ENCODE results near the gene SLC26A1. TPM values are rescaled to one million over a fixed set of nuclear protein-coding genes. Genes with fewer than 3 reads are reported as not detected.
A peak's percentile ranks its signal among the peaks of the same experiment; 100 is the strongest.

The SLC26A1 gene
- total and polyA plus RNA-seq, 2 of the 13 experiments (the other 11 are each of a cell fraction or from before 2014, with no cell fraction given) = 5.4 to 22.9 TPM

- TF ChIP-seq ZHX2 (IDR thresholded peaks at IDR 0.05; ENCODE audit: low read depth) (no peak), ZHX2 (CRISPR knock-in tag; IDR thresholded peaks at IDR 0.05; ENCODE audit: borderline replicate concordance) (peak; percentile 44; the same call in 1 of the 2 replicates), SAFB2 (CRISPR knock-in tag; IDR thresholded peaks at IDR 0.05; ENCODE audit: borderline replicate concordance, low read depth) (0 out of 2 replicates have a peak, but pooled peaks have one; percentile 26), BRD4 (CRISPR knock-in tag; IDR thresholded peaks at IDR 0.05) (peak; percentile 32; the same call in 1 of the 2 replicates), SKI (IDR thresholded peaks at IDR 0.05; ENCODE audit: partially characterized antibody) (peak; percentile 27), RFXANK (CRISPR knock-in tag; IDR thresholded peaks at IDR 0.05) (no peak), ZNF713 (CRISPR knock-in tag; IDR thresholded peaks at IDR 0.05) (no peak), ZNF550 (CRISPR knock-in tag; IDR thresholded peaks at IDR 0.05; ENCODE audit: borderline replicate concordance) (no peak), ZNF547 (CRISPR knock-in tag; IDR thresholded peaks at IDR 0.05) (0 out of 2 replicates have a peak, but pooled peaks have one; percentile 17), ZNF589 (CRISPR knock-in tag; conservative IDR thresholded peaks at IDR 0.05) (peak; percentile 64; the same call in 1 of the 2 replicates), ZNF205 (CRISPR knock-in tag; IDR thresholded peaks at IDR 0.05) (no peak), ZNF841 (CRISPR knock-in tag; IDR thresholded peaks at IDR 0.05; ENCODE audit: borderline replicate concordance) (0 out of 2 replicates have a peak, but pooled peaks have one; percentile 29), CENPX (CRISPR knock-in tag; IDR thresholded peaks at IDR 0.05) (no peak), KDM5B (CRISPR knock-in tag; IDR thresholded peaks at IDR 0.05; ENCODE audit: borderline replicate concordance) (peak; percentile 23; the same call in 1 of the 2 replicates), HDAC1 (CRISPR knock-in tag; IDR thresholded peaks at IDR 0.05) (peak; percentile 40; the same call in 1 of the 2 replicates)
- TF ChIP-seq, protein P1, sequence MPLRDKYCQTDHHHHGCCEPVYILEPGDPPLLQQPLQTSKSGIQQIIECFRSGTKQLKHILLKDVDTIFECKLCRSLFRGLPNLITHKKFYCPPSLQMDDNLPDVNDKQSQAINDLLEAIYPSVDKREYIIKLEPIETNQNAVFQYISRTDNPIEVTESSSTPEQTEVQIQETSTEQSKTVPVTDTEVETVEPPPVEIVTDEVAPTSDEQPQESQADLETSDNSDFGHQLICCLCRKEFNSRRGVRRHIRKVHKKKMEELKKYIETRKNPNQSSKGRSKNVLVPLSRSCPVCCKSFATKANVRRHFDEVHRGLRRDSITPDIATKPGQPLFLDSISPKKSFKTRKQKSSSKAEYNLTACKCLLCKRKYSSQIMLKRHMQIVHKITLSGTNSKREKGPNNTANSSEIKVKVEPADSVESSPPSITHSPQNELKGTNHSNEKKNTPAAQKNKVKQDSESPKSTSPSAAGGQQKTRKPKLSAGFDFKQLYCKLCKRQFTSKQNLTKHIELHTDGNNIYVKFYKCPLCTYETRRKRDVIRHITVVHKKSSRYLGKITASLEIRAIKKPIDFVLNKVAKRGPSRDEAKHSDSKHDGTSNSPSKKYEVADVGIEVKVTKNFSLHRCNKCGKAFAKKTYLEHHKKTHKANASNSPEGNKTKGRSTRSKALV (CRISPR knock-in tag; IDR thresholded peaks at IDR 0.05) = 0 out of 2 replicates have a peak, but pooled peaks have one; percentile 14
- TF ChIP-seq, protein P2, sequence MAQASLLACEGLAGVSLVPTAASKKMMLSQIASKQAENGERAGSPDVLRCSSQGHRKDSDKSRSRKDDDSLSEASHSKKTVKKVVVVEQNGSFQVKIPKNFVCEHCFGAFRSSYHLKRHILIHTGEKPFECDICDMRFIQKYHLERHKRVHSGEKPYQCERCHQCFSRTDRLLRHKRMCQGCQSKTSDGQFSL (CRISPR knock-in tag; IDR thresholded peaks at IDR 0.05) = peak; percentile 39; the same call in 1 of the 2 replicates
- TF ChIP-seq, protein P3, sequence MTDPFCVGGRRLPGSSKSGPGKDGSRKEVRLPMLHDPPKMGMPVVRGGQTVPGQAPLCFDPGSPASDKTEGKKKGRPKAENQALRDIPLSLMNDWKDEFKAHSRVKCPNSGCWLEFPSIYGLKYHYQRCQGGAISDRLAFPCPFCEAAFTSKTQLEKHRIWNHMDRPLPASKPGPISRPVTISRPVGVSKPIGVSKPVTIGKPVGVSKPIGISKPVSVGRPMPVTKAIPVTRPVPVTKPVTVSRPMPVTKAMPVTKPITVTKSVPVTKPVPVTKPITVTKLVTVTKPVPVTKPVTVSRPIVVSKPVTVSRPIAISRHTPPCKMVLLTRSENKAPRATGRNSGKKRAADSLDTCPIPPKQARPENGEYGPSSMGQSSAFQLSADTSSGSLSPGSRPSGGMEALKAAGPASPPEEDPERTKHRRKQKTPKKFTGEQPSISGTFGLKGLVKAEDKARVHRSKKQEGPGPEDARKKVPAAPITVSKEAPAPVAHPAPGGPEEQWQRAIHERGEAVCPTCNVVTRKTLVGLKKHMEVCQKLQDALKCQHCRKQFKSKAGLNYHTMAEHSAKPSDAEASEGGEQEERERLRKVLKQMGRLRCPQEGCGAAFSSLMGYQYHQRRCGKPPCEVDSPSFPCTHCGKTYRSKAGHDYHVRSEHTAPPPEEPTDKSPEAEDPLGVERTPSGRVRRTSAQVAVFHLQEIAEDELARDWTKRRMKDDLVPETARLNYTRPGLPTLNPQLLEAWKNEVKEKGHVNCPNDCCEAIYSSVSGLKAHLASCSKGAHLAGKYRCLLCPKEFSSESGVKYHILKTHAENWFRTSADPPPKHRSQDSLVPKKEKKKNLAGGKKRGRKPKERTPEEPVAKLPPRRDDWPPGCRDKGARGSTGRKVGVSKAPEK (CRISPR knock-in tag; IDR thresholded peaks at IDR 0.05; ENCODE audit: borderline replicate concordance) = no peak
Observed at GRCh38 chr4:1009542-1010394, 16.6 kb upstream of the SLC26A1 start (continued).

All from HepG2 (cell line).